Transverse colon (tissue), 4 donors: ENCODE results near the gene PDK2. TPM values are rescaled to one million over a fixed set of nuclear protein-coding genes. Genes with fewer than 3 reads are reported as not detected.

Experiments
- DNase-seq: peaks from one replicate; pipeline ENCODE4 v3.0.0-alpha.2; 2019
- H3K27ac ChIP-seq, 4 donors: fragments of 200-600 bp; sonication (generic); 2 replicates each; pipeline ENCODE4 v1.5.1; 2016 to 2018; ENCODE audit warnings: inconsistent platforms in 4 of 4
- H3K27me3 ChIP-seq: fragments of 200-600 bp; sonication (generic); 2 replicates; pipeline ENCODE4 v1.5.1; 2017; ENCODE audit warnings: inconsistent platforms
- H3K36me3 ChIP-seq, 4 donors: fragments of 200-600 bp; sonication (generic); 2 replicates each; pipeline ENCODE4 v1.5.1; 2017 to 2019; ENCODE audit warnings: inconsistent platforms in 4 of 4
- H3K4me1 ChIP-seq, 4 donors: fragments of 200-600 bp; sonication (generic); 2 replicates each; pipeline ENCODE4 v1.5.1; 2017 to 2020; ENCODE audit warnings: inconsistent platforms in 4 of 4
- H3K4me3 ChIP-seq, 4 donors: fragments of 200-600 bp; sonication (generic); 1 replicate in 1 of 4; 2 replicates in 3 of 4; pipeline versions ENCODE4 v1.5.1 to v1.6.1; 2017 to 2019; ENCODE audit warnings: inconsistent platforms in 4 of 4
- H3K9me3 ChIP-seq, 2 donors: fragments of 200-600 bp; sonication (generic); 2 replicates each; pipeline ENCODE4 v1.5.1; 2017 to 2019; ENCODE audit warnings: inconsistent platforms in 2 of 2
- EP300 ChIP-seq: sonication (generic); formaldehyde crosslinking; IDR thresholded peaks from one replicate; pipeline ENCODE4 v1.6.1; 2017; ENCODE audit warnings: antibody characterized with exemption, low read depth
- POLR2A ChIP-seq: fragments of 450-650 bp; IDR thresholded peaks from one replicate; pipeline ENCODE4 v1.6.1; 2016; ENCODE audit warnings: antibody characterized with exemption, mild to moderate bottlenecking, moderate library complexity
- POLR2AphosphoS5 ChIP-seq, 3 donors: sonication (generic); formaldehyde crosslinking; IDR thresholded peaks; one replicate each; pipeline ENCODE4 v1.6.1; 2016; ENCODE audit warnings: antibody characterized with exemption in 3 of 3
- WGBS, 2 donors: methylation state at CpG; one replicate each; pipeline ENCODE4 v1.1.5; 2018; ENCODE audit warnings: low coverage in 1 of 2; 5-methylcytosine and 5-hydroxymethylcytosine counted together
- in situ Hi-C, 4 donors: fragments of 200-750 bp; cut with MboI; loops; one replicate each; pipeline versions ENCODE4 v1.15.0 to v1.15.1; 2017; ENCODE audit warnings: low sequenced_read_pairs in 3 of 4, low pct_ligation_motif_present in 1 of 4, low pct_unique_long_range_greater_than_20kb in 1 of 4
- intact Hi-C: fragments of 100-400 bp; cut with DNase I; formaldehyde crosslinking; loops from one replicate; pipeline ENCODE4 v1.15.1; 2023; ENCODE audit warnings: low total_unique reads
- total RNA-seq, 4 donors: library from RNA; depleted of rRNA; stranded (reverse); fragments of >200 nt; gene quantifications; one replicate each; pipeline ENCODE4 v1.1.0, GENCODE V29; 2016
- TF ChIP-seq, protein P1 (sequence below), 5 experiments: fragments of 200-600 bp in 3 of 5; fragments of 450-650 bp in 2 of 5; sonication (generic) in 3 of 5; IDR thresholded peaks; 1 replicate in 2 of 5; 2 replicates in 3 of 5; pipeline ENCODE4 v1.5.1; 2016 to 2017; ENCODE audit warnings: antibody characterized with exemption in 5 of 5, inconsistent platforms in 3 of 5, mild to moderate bottlenecking in 2 of 5, moderate library complexity in 1 of 5

The PDK2 gene
- total RNA-seq, 4 donors from 2014 or later = 84.6 to 292 (median 136) TPM

DNA sequence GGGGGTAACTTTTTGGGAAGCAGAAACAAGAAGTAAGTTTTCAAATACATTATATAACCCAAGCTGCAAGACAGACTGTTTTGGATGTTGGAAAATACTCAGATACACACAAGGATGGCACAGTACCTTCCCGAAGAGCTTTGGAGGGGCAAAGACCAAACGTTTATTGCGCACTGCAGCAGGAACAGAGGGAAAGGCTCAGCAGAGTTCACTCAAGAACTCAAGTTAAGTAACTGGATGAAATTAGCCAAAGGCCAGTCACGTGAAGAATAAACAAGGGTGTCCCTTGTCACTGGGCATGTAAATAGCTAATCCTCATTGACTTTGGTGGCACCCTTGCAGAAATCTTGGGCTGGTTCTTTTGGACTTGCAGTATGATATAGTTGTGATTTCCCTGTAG, 2.8 kb downstream of the PDK2 start:
- 51 to 62% methylated on average over 3 to 4 of the region's 4 CpGs for WGBS, 2 donors
- intact Hi-C loops = loop anchor here (10.0 kb wide), 1 partner anchor 197 kb away; no protein-coding TSS in a partner anchor
- H3K4me1 ChIP-seq = peaks cover 43 to 75% (median 62%) of the 10 kb centered on the region in 4 donors

DNA sequence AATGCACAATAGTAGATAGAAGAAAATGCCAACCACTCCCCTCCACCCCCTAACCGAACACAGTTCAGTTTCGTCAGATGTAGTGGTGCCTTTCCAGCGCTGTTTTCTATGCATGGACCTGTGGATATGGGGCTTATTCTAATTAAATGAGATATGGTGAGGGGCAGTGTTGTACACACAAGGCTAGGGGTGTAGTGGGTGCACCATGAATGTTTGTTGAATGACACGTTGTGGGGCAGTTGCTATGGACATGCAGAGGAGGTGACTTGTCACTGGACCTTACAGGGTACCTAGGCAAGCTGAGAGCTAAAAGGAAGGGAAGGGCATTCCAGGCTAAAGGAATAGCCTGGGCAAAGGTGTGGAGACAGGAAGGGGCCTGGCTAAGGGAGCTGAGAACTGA, 3.4 kb downstream of the PDK2 start:
- H3K4me1 ChIP-seq = peaks cover 48 to 78% (median 67%) of the 10 kb centered on the region in 4 donors
- no peak for DNase-seq
- H3K4me3 ChIP-seq = no peak overlapping the region
- WGBS, 2 donors = 78 to 88% methylated on average over 4 of the region's 4 CpGs
- intact Hi-C loops = loop anchor here (10.0 kb wide), 1 partner anchor 196 kb away; no protein-coding TSS in a partner anchor
- H3K27ac ChIP-seq = peak overlapping the region; percentile 89 to 95 (median 92)
- no peaks in the 10 kb centered on the region for H3K9me3 ChIP-seq
- TF ChIP-seq POLR2A = no peak
- TF ChIP-seq EP300 = no peak
- TF ChIP-seq POLR2AphosphoS5 (IDR thresholded peaks at IDR 0.05) = no peak
- TF ChIP-seq, protein P1, sequence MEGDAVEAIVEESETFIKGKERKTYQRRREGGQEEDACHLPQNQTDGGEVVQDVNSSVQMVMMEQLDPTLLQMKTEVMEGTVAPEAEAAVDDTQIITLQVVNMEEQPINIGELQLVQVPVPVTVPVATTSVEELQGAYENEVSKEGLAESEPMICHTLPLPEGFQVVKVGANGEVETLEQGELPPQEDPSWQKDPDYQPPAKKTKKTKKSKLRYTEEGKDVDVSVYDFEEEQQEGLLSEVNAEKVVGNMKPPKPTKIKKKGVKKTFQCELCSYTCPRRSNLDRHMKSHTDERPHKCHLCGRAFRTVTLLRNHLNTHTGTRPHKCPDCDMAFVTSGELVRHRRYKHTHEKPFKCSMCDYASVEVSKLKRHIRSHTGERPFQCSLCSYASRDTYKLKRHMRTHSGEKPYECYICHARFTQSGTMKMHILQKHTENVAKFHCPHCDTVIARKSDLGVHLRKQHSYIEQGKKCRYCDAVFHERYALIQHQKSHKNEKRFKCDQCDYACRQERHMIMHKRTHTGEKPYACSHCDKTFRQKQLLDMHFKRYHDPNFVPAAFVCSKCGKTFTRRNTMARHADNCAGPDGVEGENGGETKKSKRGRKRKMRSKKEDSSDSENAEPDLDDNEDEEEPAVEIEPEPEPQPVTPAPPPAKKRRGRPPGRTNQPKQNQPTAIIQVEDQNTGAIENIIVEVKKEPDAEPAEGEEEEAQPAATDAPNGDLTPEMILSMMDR (IDR thresholded peaks at IDR 0.05) = no peak
- H3K36me3 ChIP-seq = no peaks in the 10 kb centered on the region
- in situ Hi-C loops = no loop called here
- H3K27me3 ChIP-seq = no peaks in the 10 kb centered on the region

More for the DNA sequence above, 2.8 kb downstream of the PDK2 start:
- no peaks in the 10 kb centered on the region for H3K36me3 ChIP-seq
- H3K27ac ChIP-seq = peak overlapping the region in 3 of 4 donors; percentile 3 to 94 (median 4)
- no peaks in the 10 kb centered on the region for H3K9me3 ChIP-seq
- no peaks in the 10 kb centered on the region for H3K27me3 ChIP-seq
- TF ChIP-seq, protein P1 (IDR thresholded peaks at IDR 0.05) = no peak
- no peak for TF ChIP-seq POLR2A
- no peak for TF ChIP-seq POLR2AphosphoS5 (IDR thresholded peaks at IDR 0.05)
- TF ChIP-seq EP300 = no peak
- no peak for DNase-seq
- no peak overlapping the region for H3K4me3 ChIP-seq
- in situ Hi-C loops = no loop called here

DNA sequence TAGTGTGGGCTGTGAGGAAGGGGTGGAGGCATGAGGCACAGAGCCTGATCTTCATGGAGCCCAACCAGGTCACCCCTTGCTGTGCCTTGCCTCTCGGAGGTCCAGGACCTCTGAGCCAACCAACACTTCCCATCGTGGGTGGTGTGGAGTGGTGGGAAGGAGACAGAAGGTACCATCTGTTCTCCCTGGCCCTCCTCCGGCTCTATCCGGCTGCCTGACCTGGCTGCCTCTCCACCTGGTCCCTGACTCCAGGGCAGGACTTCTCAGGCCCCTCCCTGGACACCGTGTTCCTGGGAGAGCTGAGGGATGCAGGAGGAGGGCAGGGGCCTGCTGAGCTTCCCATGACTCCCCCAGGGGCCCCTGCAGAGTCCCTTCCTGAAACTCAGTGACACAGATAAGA, 3.9 kb downstream of the PDK2 start:
- TF ChIP-seq, protein P1 (IDR thresholded peaks at IDR 0.05) = no peak
- TF ChIP-seq POLR2A (no peak), POLR2AphosphoS5 (IDR thresholded peaks at IDR 0.05) (no peak), EP300 (no peak)
- in situ Hi-C loops = no loop called here
- no peaks in the 10 kb centered on the region for H3K27me3 ChIP-seq
- intact Hi-C loops = loop anchor here (10.0 kb wide), 1 partner anchor 196 kb away; no protein-coding TSS in a partner anchor
- DNase-seq = no peak
- peaks cover 48 to 78% (median 69%) of the 10 kb centered on the region in 4 donors for H3K4me1 ChIP-seq
- H3K9me3 ChIP-seq = no peaks in the 10 kb centered on the region
- no peak overlapping the region for H3K4me3 ChIP-seq
- no peaks in the 10 kb centered on the region for H3K36me3 ChIP-seq
- H3K27ac ChIP-seq = peak overlapping the region; percentile 89 to 95 (median 92)
- 69% methylated on average over 5 of the region's 5 CpGs; no CpG with 5 or more reads in 1 of the 2 donors for WGBS, 2 donors

DNA sequence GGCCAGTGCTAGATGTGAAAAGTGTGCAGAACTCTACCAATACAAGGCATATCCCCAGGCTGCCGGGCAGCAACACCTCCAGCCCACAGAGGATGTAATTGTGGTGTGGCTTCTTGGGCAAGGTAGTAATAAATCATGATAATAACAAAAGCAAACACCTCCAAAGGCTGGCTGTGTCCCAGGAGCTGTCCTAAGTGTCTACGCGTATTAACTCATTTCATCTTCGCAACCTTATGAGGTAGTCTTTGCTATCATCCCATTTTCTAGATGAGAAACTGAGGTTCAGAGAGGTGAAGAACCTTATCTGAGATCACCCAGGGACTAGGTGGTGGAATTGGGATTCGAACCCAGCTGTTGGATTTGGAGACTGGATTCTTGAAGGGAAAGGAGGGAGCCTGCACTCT, 5.3 kb downstream of the PDK2 start:
- WGBS, 2 donors = 50 to 61% methylated on average over 4 to 5 of the region's 5 CpGs
- Histone ChIP-seq H3K36me3 (no peaks in the 10 kb centered on the region), H3K9me3 (no peaks in the 10 kb centered on the region), H3K27me3 (no peaks in the 10 kb centered on the region), H3K27ac (peak overlapping the region; percentile 89 to 95 (median 92)), H3K4me3 (peak overlapping the region in 1 of 4 donors; percentile 1), H3K4me1 (peaks cover 48 to 75% (median 68%) of the 10 kb centered on the region in 4 donors)
- intact Hi-C loops (no loop called here), in situ Hi-C loops (no loop called here)
- peak; percentile 70 for DNase-seq
- TF ChIP-seq POLR2AphosphoS5 (IDR thresholded peaks at IDR 0.05) = peak; percentile 17 to 59 (median 17)
- TF ChIP-seq, protein P1 (IDR thresholded peaks at IDR 0.05) = no peak
